Measurements from ENCODE around the gene MEIS2.
A peak's percentile ranks its signal among the peaks of the same experiment; 100 is the strongest.

MEIS2 gene

GRCh38 chr15:37077623-37078351 lies 22.6 kb downstream of the MEIS2 start:
- DNase-seq (ENCODE audit: low read depth, low spot score) = no peak

- no peak for DNase-seq (ENCODE audit: low read depth, low spot score)
Observed at GRCh38 chr15:37076543-37076942, 23.8 kb downstream of the MEIS2 start.

- no peak for DNase-seq (ENCODE audit: low read depth, low spot score)
Observed at GRCh38 chr15:37075777-37076176, 24.6 kb downstream of the MEIS2 start.

- DNase-seq (ENCODE audit: low read depth, low spot score) = no peak
Observed at GRCh38 chr15:37072181-37072580, 28.2 kb downstream of the MEIS2 start.

GRCh38 chr15:37071134-37071533 lies 29.2 kb downstream of the MEIS2 start:
- no peak for DNase-seq (ENCODE audit: low read depth, low spot score)

GRCh38 chr15:37070686-37071085 lies 29.7 kb downstream of the MEIS2 start:
- DNase-seq (ENCODE audit: low read depth, low spot score) = no peak

- DNase-seq (ENCODE audit: low read depth, low spot score) = no peak
Observed at GRCh38 chr15:37061996-37062395, 38.4 kb downstream of the MEIS2 start.

- no peak for DNase-seq (ENCODE audit: low read depth, low spot score)
Observed at GRCh38 chr15:37059086-37059485, 41.3 kb downstream of the MEIS2 start.

- DNase-seq (ENCODE audit: low read depth, low spot score) = no peak
Observed at GRCh38 chr15:37058316-37058985, 41.9 kb downstream of the MEIS2 start.

GRCh38 chr15:37057831-37058230 lies 42.5 kb downstream of the MEIS2 start:
- DNase-seq (ENCODE audit: low read depth, low spot score) = no peak

- no peak for DNase-seq (ENCODE audit: low read depth, low spot score)
Observed at GRCh38 chr15:37057256-37057655, 43.1 kb downstream of the MEIS2 start.

GRCh38 chr15:37056177-37057121 lies 43.9 kb downstream of the MEIS2 start:
- no peak for DNase-seq (ENCODE audit: low read depth, low spot score)

GRCh38 chr15:37055481-37055880 lies 44.9 kb downstream of the MEIS2 start:
- no peak for DNase-seq (ENCODE audit: low read depth, low spot score)

GRCh38 chr15:37054336-37054735 lies 46.0 kb downstream of the MEIS2 start:
- DNase-seq (ENCODE audit: low read depth, low spot score) = no peak

- DNase-seq (ENCODE audit: low read depth, low spot score) = no peak
Observed at GRCh38 chr15:37053166-37053565, 47.2 kb downstream of the MEIS2 start.

- DNase-seq (ENCODE audit: low read depth, low spot score) = no peak
Observed at GRCh38 chr15:37050345-37050744, 50.0 kb downstream of the MEIS2 start.

- DNase-seq (ENCODE audit: low read depth, low spot score) = peak; percentile 64
Observed at GRCh38 chr15:37046876-37047614, 53.3 kb downstream of the MEIS2 start.

GRCh38 chr15:37045859-37046740 lies 54.2 kb downstream of the MEIS2 start:
- DNase-seq (ENCODE audit: low read depth, low spot score) = peak; percentile 42

GRCh38 chr15:37044915-37045648 lies 55.3 kb downstream of the MEIS2 start:
- no peak for DNase-seq (ENCODE audit: low read depth, low spot score)

GRCh38 chr15:37041836-37042235 lies 58.5 kb downstream of the MEIS2 start:
- DNase-seq (ENCODE audit: low read depth, low spot score) = no peak

Measured in iPS DF 19.7 (cell line).